Panc1 (cell line): ENCODE data around the gene TRIM16. TPM values are rescaled to one million over a fixed set of nuclear protein-coding genes. Genes with fewer than 3 reads are reported as not detected.
"Not testable (repeated sequence)": the region's sequence is repeated elsewhere in the genome, so short reads cannot be mapped to it uniquely, and the experiment has no call there.

Experiments used
- ATAC-seq: fragments of 200-7000 bp; cut with Tn5 transposase; 2 replicates; pipeline ENCODE4 v1.9.1; 2020; ENCODE audit warnings: mild to moderate bottlenecking, moderate library complexity
- BruUV-seq: library from RNA; stranded (reverse); fragments of 400-500 nt; replicated peaks from 2 replicates; lab custom pipeline; 2021; lab: Mats Ljungman, UMichigan
- CTCF ChIA-PET: fragments of 300-600 bp; sonication (Branson Sonifier 250); formaldehyde crosslinking; loops from one replicate; lab custom pipeline; 2022; ENCODE audit warnings: antibody characterized with exemption; lab: Charles Lee
- POLR2A ChIA-PET: fragments of 300-600 bp; sonication (Branson Sonifier 250); formaldehyde crosslinking; loops from one replicate; lab custom pipeline; 2022; ENCODE audit warnings: antibody characterized with exemption; lab: Charles Lee
- DNase-seq: peaks from one replicate; pipeline ENCODE4 v3.0.0-alpha.2; 2010; ENCODE audit warnings: low read depth, low spot score
- H3K27ac ChIP-seq: 2 replicates; pipeline ENCODE4 v1.5.1; 2011; ENCODE audit warnings: mild to moderate bottlenecking, low read length, inconsistent platforms
- H3K27me3 ChIP-seq: fragments of 200-500 bp; sonication (Bioruptor generic); 2 replicates; pipeline ENCODE4 v1.6.0; 2014; ENCODE audit warnings: low read length, inconsistent platforms; ENCODE audit not compliant: control insufficient read depth, insufficient read depth
- H3K36me3 ChIP-seq: fragments of 200-500 bp; sonication (Bioruptor generic); 2 replicates; pipeline ENCODE4 v1.5.1; 2014; ENCODE audit warnings: inconsistent platforms, mild to moderate bottlenecking, low read length, moderate library complexity; ENCODE audit not compliant: control insufficient read depth, insufficient read depth
- H3K4me1 ChIP-seq: 2 replicates; pipeline ENCODE4 v1.5.1; 2011; ENCODE audit warnings: inconsistent platforms, mild to moderate bottlenecking, low read length, moderate library complexity; ENCODE audit not compliant: control insufficient read depth, insufficient read depth
- H3K4me3 ChIP-seq, 2 experiments: 2 replicates each; pipeline ENCODE4 v1.5.1; 2011 to 2012; ENCODE audit warnings: low read depth in 2 of 2, low read length in 2 of 2, mild to moderate bottlenecking in 2 of 2, inconsistent platforms in 1 of 2, moderate library complexity in 1 of 2
- H3K9me3 ChIP-seq: fragments of 200-500 bp; sonication (Bioruptor generic); 2 replicates; pipeline ENCODE4 v1.5.1; 2014; ENCODE audit warnings: low read depth, mild to moderate bottlenecking, inconsistent platforms, low read length, moderate library complexity; ENCODE audit not compliant: control insufficient read depth, insufficient read depth
- in situ Hi-C: cut with HindIII; loops from 2 replicates; pipeline ENCODE4 v1.10.0; 2016; ENCODE audit warnings: low sequenced_read_pairs, low pct_unique_long_range_greater_than_20kb
- intact Hi-C: fragments of 100-400 bp; cut with micrococcal nuclease; formaldehyde crosslinking; loops from one replicate; pipeline ENCODE4 v1.10.0; 2022; ENCODE audit not compliant: unreplicated experiment
- total RNA-seq: library from RNA; stranded (reverse); gene quantifications from one replicate; pipeline ENCODE4 v1.2.1, GENCODE V29; 2021; ENCODE audit not compliant: unreplicated experiment

The TRIM16 gene
- total RNA-seq, 1 experiment from 2014 or later, result 31.7 TPM

- in situ Hi-C loops, BruUV-seq, H3K4me3 ChIP-seq, H3K36me3 ChIP-seq, ATAC-seq, CTCF ChIA-PET, H3K9me3 ChIP-seq, POLR2A ChIA-PET, DNase-seq, H3K4me1 ChIP-seq, H3K27me3 ChIP-seq, H3K27ac ChIP-seq, intact Hi-C loops: not testable (repeated sequence)
Observed at GRCh38 chr17:15623255-15623654, 60.9 kb downstream of the TRIM16 start.

GRCh38 chr17:15622124-15622523, 62.0 kb downstream of the TRIM16 start:
- in situ Hi-C loops, intact Hi-C loops: not testable (repeated sequence)

DNA sequence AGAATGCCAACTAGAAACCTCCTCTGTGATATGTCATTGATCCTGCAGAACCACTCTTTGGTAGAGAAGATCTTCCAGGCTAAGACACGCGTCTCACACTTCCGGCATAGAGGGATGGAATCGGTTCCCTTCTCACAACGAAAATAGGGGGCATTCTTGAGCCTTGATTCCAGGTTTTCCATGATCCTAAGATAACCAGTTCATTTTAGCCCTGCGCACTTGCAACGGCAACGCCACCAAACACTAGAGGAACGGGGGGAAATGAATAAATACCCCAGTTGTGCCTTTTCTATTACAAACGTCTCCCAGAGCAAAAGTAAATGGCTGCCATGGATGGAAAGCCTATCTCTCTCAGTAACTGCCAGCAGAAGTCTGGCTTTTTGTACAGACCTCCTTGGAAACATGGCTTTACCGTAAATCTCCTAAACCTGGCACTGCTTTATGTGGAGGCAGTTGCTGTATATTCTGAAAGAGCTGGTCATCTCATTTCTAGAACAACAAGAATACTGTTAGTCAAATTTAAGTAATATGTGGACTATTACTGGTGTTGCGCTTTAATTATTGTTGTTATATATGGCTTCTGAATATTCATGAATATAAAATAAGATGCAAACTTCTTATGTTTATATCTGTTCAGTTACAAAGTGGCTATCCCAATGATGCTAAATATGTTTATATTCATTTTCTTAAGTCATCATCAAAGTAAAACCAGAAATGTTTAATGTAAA, 64.6 kb downstream of the TRIM16 start, which contains the start of gene FBXW10B:
Gene FBXW10B (minus strand): TSS at position 374 of the 728 bp plus-strand sequence. CDS start 192 bp downstream, at position 182.
- intact Hi-C loops, POLR2A ChIA-PET, in situ Hi-C loops: not testable (repeated sequence)

More at GRCh38 chr17:15622124-15622523, 62.0 kb downstream of the TRIM16 start:
- H3K4me3 ChIP-seq, BruUV-seq, ATAC-seq, CTCF ChIA-PET, H3K27me3 ChIP-seq, POLR2A ChIA-PET, DNase-seq, H3K36me3 ChIP-seq, H3K9me3 ChIP-seq, H3K4me1 ChIP-seq, H3K27ac ChIP-seq: not testable (repeated sequence)

DNA sequence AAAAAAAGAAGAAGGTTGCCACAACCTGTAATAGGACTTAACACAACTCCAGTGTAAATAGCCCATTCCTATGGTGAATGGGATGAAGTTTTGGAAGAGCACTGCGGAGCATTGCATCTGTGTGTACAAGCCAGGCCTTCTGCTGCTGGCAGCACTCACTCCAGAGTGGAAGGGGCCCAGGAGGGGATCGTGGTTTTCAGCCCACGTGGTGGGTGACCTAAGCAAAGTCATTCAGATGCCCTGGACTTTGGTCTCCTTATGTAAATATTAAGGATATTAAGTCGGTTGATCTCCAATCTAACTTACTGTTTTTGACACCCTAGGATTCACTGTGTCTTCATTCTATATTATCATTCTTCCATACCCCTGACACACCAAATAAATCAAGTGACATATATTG, 67.3 kb downstream of the TRIM16 start:
- ATAC-seq, POLR2A ChIA-PET, BruUV-seq, H3K27me3 ChIP-seq, CTCF ChIA-PET, intact Hi-C loops, H3K4me1 ChIP-seq, H3K4me3 ChIP-seq, DNase-seq, H3K9me3 ChIP-seq, H3K27ac ChIP-seq, H3K36me3 ChIP-seq, in situ Hi-C loops: not testable (repeated sequence)

More for the DNA sequence above, 64.6 kb downstream of the TRIM16 start, which contains the start of gene FBXW10B:
- ATAC-seq, H3K27me3 ChIP-seq, H3K27ac ChIP-seq, DNase-seq, H3K4me3 ChIP-seq, H3K36me3 ChIP-seq, H3K9me3 ChIP-seq, H3K4me1 ChIP-seq, BruUV-seq, CTCF ChIA-PET: not testable (repeated sequence)

- POLR2A ChIA-PET, H3K27ac ChIP-seq, H3K36me3 ChIP-seq, DNase-seq, in situ Hi-C loops, H3K27me3 ChIP-seq, intact Hi-C loops, H3K4me3 ChIP-seq, H3K9me3 ChIP-seq, BruUV-seq, H3K4me1 ChIP-seq, ATAC-seq, CTCF ChIA-PET: not testable (repeated sequence)
Observed at GRCh38 chr17:15615850-15616249, 68.3 kb downstream of the TRIM16 start.

GRCh38 chr17:15613111-15613510, 71.0 kb downstream of the TRIM16 start:
- ATAC-seq, H3K27ac ChIP-seq, POLR2A ChIA-PET, H3K36me3 ChIP-seq, H3K4me1 ChIP-seq, BruUV-seq, CTCF ChIA-PET, intact Hi-C loops, H3K27me3 ChIP-seq, H3K9me3 ChIP-seq, in situ Hi-C loops, H3K4me3 ChIP-seq, DNase-seq: not testable (repeated sequence)

DNA sequence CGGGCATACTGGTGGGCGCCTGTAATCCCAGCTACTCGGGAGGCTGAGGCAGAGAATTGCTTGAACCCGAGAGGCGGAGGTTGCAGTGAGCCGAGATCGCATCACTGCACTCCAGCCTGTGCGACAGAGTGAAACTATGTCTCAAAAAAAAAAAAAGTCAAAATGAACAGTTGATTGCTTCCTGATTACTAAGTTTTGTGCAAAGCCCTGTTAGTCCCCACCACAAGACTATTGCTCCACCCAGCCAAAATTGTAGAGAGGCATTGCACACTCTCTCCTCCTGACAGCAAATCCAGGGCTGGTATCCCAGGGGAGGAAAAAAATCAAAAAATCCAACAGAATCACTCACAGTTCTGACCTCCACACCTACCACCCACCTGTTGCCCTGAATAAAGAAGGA, 91.2 kb downstream of the TRIM16 start:
- H3K27me3 ChIP-seq, intact Hi-C loops, ATAC-seq, H3K36me3 ChIP-seq, H3K4me3 ChIP-seq, H3K9me3 ChIP-seq, H3K4me1 ChIP-seq, H3K27ac ChIP-seq, CTCF ChIA-PET, in situ Hi-C loops, POLR2A ChIA-PET, BruUV-seq, DNase-seq: not testable (repeated sequence)
